Measurements from ENCODE around the gene PPM1N. TPM values are rescaled to one million over a fixed set of nuclear protein-coding genes. Genes with fewer than 3 reads are reported as not detected.

Gene PPM1N
- total and polyA plus RNA-seq, 2 of the 13 experiments (the other 11 are each of a cell fraction or from before 2014, with no cell fraction given) = 0.31 to 1.8 TPM

GRCh38 chr19:45469132-45469944 lies 28.9 kb upstream of the PPM1N start (continued):
- no peak for TF ChIP-seq LRRFIP1 (CRISPR knock-in tag; conservative IDR thresholded peaks at IDR 0.05)
- no peak for TF ChIP-seq CENPBD1 (CRISPR knock-in tag; IDR thresholded peaks at IDR 0.05; ENCODE audit: borderline replicate concordance, low read depth)
- peak; percentile 57; the same call in 1 of the 2 replicates for TF ChIP-seq YEATS4 (CRISPR knock-in tag; IDR thresholded peaks at IDR 0.05; ENCODE audit: borderline replicate concordance)
- TF ChIP-seq SRF (IDR thresholded peaks at IDR 0.05; ENCODE audit: low read depth, low read length) = peak; percentile 51; the same call in 1 of the 2 replicates
- no peak for TF ChIP-seq ZNF780A (CRISPR knock-in tag; IDR thresholded peaks at IDR 0.05)
- TF ChIP-seq ZNF281 (CRISPR knock-in tag; IDR thresholded peaks at IDR 0.05; ENCODE audit: borderline replicate concordance) = peak; percentile 3; the same call in 1 of the 2 replicates
- TF ChIP-seq BATF2 (CRISPR knock-in tag; IDR thresholded peaks at IDR 0.05) = no peak
- TF ChIP-seq SNAI1 (CRISPR knock-in tag; IDR thresholded peaks at IDR 0.05; ENCODE audit: borderline replicate concordance) = no peak
- peak; percentile 95 for TF ChIP-seq HNRNPLL (IDR thresholded peaks at IDR 0.05; ENCODE audit: low read depth, low read length, poor library complexity, severe bottlenecking)
- TF ChIP-seq FOXJ3 (CRISPR knock-in tag; IDR thresholded peaks at IDR 0.05; ENCODE audit: borderline replicate concordance) = no peak
- TF ChIP-seq MYNN (CRISPR knock-in tag; IDR thresholded peaks at IDR 0.05; ENCODE audit: low read depth) = no peak
- no peak; the same call in 1 of the 2 replicates for TF ChIP-seq ISL2 (CRISPR knock-in tag; IDR thresholded peaks at IDR 0.05)
- TF ChIP-seq BCLAF1 (IDR thresholded peaks at IDR 0.05) = no peak
- peak; percentile 87 for TF ChIP-seq NFYB (CRISPR knock-in tag; IDR thresholded peaks at IDR 0.05)
- TF ChIP-seq ZNF180 (CRISPR knock-in tag; IDR thresholded peaks at IDR 0.05; ENCODE audit: borderline replicate concordance, low read depth) = no peak
- TF ChIP-seq DMAP1 (CRISPR knock-in tag; IDR thresholded peaks at IDR 0.05) = peak; percentile 76; the same call in 1 of the 2 replicates
- no peak for TF ChIP-seq ETV6 (CRISPR knock-in tag; conservative IDR thresholded peaks at IDR 0.05)
- TF ChIP-seq JDP2 (CRISPR knock-in tag; IDR thresholded peaks at IDR 0.05; ENCODE audit: borderline replicate concordance) = no peak
- TF ChIP-seq ZNF660 (CRISPR knock-in tag; IDR thresholded peaks at IDR 0.05; ENCODE audit: borderline replicate concordance, low read depth) = no peak
- peak; percentile 51; the same call in 1 of the 2 replicates for TF ChIP-seq HDAC2 (CRISPR knock-in tag; IDR thresholded peaks at IDR 0.05)
